Endothelial cell of hepatic sinusoid (primary cell): ENCODE data around the gene ANKRD13A.
"Not testable (repeated sequence)": the region's sequence is repeated elsewhere in the genome, so short reads cannot be mapped to it uniquely, and the experiment has no call there.

ENCODE experiments used
- in situ Hi-C: cut with HindIII; loops from 2 replicates; pipeline ENCODE4 v1.10.0; 2017; ENCODE audit warnings: low sequenced_read_pairs

ANKRD13A gene

DNA sequence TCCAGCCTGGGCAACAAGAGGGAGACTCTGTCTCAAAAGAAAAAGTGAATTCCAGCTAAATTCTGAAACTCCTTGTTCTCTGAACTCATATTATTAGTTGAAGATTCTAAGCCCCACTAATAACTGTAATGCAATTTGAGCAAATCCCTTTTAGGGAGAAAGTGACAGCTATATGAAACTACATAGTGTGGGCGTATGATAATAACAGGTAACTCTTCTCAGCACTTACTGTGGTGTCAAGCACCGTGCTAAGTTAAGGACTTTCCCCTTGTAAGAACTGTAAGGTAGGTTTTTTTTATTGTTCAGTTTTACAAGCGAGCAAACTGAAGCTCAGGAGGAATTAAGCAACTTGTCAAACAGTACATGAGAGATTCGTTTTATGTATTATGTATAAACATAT lies 5.4 kb downstream of the ANKRD13A start:
- in situ Hi-C loops, result no loop called here

DNA sequence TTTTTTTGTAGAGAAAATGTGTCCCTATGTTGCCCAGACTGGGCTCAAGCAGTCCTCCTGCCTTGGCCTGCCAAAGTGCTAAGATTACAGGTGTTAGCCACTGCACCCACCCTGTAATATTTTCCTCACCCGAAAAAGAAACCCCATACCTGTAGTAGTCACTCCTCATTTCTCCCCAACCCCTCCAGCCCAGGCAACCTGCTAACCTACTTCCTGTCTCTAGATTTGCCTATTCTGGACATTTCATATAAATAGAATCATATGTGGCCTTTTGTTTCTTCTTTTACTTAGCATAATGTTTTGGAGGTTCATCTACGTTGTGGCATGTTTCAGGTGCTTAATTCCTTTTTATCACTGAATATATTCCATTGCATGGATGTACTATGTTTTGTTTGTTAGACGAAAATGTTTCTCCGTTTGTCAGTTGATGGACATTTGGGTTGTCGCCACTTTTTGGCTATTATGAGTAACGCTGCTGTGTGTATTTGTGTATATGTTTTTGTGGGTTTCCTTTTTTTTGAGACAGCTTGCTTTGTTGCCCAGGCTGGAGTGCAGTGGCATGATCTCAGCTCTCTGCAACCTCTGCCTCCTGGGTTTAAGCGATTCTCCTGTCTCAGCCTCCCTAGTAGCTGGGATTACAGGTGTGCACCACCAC lies 6.2 kb downstream of the ANKRD13A start:
- in situ Hi-C loops, result no loop called here

DNA sequence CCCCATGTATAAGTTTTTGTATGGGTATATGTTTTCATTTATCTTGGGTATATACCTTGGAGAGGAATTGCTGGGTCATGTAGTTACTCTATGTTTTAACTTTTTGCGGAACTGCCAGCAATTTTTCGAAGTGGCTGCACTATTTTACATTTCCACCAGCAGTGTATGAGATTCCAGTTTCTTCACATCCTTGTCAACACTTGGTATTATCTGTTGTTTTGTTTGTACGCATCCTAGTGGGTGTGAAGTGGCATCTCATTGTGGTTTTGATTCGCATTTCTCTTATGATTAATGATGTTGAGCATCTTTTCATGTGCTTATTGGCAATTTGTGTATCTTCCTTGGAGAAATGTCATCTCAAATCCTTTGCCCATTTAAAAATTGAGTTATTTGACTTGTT lies 6.9 kb downstream of the ANKRD13A start:
- in situ Hi-C loops, result no loop called here

- in situ Hi-C loops, result no loop called here
Measured at GRCh38 chr12:110007881-110008280, 8.7 kb downstream of the ANKRD13A start.

- in situ Hi-C loops, result not testable (repeated sequence)
Measured at GRCh38 chr12:110008681-110009398, 9.6 kb downstream of the ANKRD13A start.

DNA sequence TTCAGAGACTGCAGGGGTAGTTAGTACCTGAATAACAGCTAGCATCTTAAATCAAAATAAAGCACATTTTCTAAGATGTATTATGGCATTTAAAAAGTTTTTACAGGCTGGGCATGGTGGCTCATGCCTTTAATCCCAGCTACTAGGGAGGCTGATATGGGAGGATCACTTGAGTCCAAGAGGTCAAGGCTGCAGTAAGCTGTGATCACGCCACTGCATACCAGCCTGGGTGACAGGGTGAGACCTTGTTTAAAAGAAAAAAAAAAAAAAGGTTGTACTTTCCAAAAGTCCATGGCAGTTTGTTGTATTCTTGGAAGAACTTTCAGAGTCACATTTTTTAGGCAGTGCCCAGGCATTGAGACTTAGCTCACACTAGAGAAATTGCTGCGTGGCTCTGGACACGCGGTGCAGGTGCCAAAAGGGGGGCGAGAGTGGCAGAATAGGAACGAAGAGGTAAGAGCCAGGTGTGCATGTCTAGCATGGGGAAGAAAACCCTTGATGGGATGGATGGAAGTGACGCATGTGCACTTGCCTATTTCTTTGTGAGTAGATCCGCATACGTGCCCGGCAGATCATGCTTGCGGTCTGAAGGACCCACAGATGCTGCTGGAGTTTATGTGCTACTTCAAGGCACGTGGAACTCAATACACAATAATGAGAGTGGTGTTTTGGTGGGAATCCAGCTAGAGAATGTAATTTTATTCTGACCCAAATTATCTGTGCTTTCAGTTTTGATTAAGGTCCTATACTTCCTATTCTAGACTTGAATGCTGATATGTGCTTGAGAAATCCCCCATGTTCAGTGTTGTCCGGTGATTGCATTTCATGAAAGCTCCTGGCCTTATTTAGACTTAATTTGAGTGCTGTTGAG lies 11.9 kb downstream of the ANKRD13A start:
- in situ Hi-C loops, result no loop called here

GRCh38 chr12:110012137-110012536 lies 12.9 kb downstream of the ANKRD13A start:
- in situ Hi-C loops, result no loop called here

DNA sequence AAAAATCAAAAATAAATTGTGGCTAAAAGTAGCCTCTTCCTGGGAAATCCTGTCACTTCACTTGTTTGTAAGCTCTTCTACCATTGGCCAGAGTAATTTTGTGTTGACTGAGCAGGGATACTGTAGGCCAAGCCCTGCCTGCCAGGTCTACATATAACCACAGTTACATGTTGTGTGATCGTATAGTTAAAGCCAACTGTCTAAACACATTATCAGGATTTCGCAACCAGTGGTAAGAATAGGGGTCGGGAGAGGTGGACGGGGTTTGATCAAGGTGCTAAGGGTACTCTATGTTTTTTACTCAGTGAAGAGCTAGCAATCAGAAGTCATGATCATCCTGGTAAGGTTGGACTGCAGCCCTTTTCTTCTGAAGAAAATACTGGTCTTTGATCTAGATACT lies 13.4 kb downstream of the ANKRD13A start:
- in situ Hi-C loops, result no loop called here

GRCh38 chr12:110015132-110015531 lies 15.9 kb downstream of the ANKRD13A start:
- in situ Hi-C loops, result no loop called here

DNA sequence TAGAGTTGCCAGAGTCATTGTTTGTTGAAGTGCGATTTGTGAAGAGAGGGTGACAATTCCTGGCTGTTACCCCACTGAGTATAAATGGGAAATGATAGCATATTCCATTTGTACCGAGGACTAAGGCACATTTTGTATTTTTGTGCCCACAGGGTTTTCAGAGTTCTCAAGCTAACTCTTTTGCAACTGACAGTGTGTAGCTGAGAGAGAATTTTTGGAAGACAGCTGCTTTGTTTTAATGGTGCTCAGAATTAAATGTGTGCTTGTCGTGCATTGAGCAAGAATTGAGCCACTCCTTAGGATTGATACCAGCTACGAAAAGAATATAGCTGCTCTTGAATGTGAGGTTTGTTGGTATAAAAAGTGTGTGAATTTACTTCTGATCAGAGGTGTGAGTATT lies 21.7 kb downstream of the ANKRD13A start:
- in situ Hi-C loops, result no loop called here

DNA sequence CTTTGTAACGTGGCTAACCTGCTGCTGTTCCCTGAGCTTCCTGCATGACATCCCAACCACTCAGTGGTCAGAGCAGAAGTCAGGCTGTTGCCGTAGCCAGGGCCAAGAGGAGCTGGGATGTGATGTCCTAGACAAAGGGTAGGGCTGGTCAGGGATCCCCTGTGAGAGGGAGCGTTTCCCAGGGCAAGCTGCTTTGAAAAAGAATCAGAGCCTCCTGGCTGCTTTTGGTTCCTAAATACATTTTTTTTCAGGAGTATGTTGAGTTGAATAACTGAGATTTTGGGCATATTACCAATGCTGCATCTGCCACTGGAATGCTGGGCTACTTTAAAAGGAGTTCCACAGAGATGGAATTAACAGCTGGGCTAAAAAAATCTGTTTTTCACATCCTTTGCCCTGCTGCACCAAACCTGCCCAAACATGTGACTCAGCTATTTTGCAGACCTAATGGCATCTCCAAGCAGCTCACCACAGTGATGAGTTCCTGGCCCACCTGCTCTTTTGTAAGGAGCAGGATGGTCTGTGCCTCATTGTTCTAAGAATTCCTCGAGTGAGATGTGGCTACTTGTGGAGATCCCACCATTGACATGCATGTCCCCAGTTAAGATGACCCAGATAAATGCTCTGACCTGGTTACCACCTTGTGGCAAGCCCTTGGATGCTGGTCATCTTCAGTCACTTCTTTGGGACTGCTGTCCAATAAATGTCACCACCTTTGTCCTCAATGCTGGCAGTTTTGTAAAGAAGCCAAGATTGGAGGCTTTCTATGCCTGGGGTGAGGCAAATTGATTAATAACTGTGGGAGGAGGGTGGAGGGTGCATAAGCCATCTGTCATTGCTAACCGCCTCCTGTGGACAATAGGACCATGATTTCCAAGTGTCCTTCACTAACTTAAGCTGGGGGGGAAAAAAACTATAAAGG lies 24.1 kb downstream of the ANKRD13A start:
- in situ Hi-C loops, result no loop called here

DNA sequence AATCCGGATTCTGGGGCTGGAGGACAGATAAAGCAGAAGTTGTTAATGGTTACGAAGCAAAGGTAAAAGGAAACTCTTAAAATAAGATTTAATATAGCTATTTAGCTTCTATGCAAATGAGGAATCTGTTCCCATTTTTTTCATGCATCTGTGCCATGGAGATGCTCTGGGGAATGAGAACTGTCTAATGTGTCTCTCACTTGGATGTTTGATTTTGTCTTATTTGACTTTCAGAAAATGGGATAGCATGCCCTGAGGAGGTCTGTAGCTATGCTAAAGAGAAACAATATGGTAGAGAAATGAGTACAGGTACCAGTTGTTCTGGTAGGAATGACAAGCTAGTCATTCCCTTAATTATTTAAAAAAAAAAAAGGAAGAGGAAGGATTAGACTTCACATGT lies 24.8 kb downstream of the ANKRD13A start:
- in situ Hi-C loops, result no loop called here

- in situ Hi-C loops, result no loop called here
Measured at GRCh38 chr12:110028323-110028722, 29.1 kb downstream of the ANKRD13A start.

DNA sequence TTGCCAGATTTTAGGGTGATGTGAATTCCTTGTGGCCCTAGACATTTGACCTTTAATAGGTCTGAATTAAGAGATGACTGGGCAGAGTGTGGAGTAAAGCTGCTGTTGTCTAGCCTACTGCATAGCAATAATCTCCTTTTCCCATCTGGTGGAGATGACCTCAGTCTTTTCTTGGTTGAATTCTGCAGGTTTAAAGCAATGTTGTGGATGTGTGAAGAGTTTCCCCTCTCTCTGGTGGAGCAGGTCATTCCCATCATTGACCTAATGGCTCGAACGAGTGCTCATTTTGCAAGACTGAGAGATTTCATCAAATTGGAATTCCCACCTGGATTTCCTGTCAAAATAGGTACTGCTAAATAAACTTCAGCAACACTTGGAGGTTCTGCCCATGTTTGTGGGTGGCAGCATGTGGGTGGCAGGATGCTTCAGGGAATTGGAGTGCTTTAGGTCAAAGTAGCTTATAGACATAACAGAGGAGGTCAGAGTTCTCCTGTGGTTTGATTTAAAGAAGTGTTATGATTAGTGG lies 30.1 kb downstream of the ANKRD13A start:
- in situ Hi-C loops, result no loop called here

DNA sequence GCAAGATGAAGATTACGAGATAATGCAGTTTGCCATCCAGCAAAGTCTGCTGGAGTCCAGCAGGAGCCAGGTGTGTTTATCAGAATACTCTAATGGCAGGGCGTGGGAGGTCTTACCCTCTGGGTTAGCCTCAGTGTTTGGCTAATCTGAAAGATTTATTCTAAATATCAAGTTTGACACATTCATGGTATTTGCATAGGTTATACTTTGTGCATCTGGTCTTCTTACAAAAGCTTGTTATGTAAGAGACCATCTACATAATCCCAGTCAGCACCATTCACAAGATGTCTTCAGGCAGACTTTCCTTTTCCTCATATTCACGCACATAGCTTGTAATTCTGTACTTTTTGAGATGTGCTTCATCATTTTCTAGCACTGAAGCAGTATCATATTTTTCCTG lies 34.7 kb downstream of the ANKRD13A start:
- in situ Hi-C loops, result loop anchor here (5.0 kb wide), 1 partner anchor 72 kb away; no protein-coding TSS in a partner anchor

DNA sequence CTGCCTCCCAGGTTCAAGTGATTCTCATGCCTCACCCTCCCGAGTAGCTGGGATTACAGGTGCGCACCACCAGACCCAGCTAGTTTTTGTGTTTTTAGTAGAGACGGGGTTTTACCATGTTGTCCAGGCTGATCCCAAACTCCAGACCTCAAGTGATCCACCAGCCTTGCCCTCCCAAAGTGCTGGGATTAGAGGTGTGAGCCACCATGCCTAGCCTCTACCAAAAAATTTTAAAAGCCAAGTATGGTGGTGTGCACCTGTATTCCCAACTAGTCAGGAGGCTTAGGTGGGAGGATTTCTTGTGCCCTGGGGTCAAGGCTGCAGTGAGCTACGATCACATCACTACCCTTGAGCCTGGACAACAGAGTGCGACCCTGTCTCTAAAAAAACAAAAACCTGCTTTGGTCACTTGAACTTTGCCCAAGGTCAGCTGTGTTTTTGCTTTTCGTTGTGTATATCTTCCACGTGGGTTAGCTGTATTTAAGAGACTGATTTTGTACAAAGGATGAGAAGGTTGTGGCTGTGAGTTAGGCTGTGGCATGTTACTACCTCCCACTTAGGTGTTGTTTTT lies 36.4 kb downstream of the ANKRD13A start:
- in situ Hi-C loops, result no loop called here

GRCh38 chr12:110037315-110037714 lies 38.1 kb downstream of the ANKRD13A start:
- in situ Hi-C loops, result no loop called here

DNA sequence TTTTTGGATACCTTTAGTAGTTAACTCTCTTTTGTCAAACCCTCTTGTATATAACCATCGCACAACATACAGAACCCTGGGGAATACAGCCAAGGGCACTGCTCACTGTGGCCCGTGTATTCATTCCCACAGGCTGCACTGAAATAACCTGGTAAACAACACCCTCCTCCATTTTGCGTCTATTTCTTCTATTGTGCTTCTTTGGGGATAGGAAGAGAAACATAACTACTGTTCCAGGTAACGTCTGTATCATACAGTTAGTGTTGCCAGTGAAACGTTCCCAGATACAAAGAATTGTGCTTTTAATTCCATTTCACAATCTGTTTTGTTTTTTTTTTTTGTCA lies 39.5 kb downstream of the ANKRD13A start:
- in situ Hi-C loops, result no loop called here

- in situ Hi-C loops, result no loop called here
Measured at GRCh38 chr12:110039085-110039807, 40.0 kb downstream of the ANKRD13A start.
